Measurements from ENCODE around the gene DNAJC2.

Gene DNAJC2

DNA sequence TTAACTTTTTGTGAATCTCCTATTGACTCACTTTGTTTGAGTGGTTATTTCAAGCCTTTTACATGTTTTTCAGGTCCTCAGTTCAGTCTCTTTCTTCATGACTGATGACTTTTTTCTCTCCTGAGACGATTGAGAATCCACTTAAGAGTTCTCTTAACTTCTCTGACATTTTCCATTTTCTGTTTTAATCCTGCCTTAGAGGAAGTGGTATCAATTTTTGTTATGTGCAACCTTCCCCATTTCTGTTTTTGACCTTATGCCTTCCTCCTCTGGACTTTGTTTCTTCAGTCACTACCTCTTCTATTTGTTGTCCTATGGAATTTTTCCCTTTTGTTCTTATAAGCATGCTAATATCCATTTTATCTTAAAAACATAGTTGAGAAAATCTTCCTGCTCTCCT lies 5.2 kb upstream of the DNAJC2 start:
- DNase-seq (ENCODE audit: low spot score), result no peak
- TF ChIP-seq, protein P1, sequence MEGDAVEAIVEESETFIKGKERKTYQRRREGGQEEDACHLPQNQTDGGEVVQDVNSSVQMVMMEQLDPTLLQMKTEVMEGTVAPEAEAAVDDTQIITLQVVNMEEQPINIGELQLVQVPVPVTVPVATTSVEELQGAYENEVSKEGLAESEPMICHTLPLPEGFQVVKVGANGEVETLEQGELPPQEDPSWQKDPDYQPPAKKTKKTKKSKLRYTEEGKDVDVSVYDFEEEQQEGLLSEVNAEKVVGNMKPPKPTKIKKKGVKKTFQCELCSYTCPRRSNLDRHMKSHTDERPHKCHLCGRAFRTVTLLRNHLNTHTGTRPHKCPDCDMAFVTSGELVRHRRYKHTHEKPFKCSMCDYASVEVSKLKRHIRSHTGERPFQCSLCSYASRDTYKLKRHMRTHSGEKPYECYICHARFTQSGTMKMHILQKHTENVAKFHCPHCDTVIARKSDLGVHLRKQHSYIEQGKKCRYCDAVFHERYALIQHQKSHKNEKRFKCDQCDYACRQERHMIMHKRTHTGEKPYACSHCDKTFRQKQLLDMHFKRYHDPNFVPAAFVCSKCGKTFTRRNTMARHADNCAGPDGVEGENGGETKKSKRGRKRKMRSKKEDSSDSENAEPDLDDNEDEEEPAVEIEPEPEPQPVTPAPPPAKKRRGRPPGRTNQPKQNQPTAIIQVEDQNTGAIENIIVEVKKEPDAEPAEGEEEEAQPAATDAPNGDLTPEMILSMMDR (conservative IDR thresholded peaks at IDR 0.05; ENCODE audit: low read depth), result no peak
- CTCF ChIA-PET, result no interaction called here
- POLR2A ChIA-PET (ENCODE audit: low non-redundant PET), result no interaction called here
- H3K27ac ChIP-seq, result no peak overlapping the region

DNA sequence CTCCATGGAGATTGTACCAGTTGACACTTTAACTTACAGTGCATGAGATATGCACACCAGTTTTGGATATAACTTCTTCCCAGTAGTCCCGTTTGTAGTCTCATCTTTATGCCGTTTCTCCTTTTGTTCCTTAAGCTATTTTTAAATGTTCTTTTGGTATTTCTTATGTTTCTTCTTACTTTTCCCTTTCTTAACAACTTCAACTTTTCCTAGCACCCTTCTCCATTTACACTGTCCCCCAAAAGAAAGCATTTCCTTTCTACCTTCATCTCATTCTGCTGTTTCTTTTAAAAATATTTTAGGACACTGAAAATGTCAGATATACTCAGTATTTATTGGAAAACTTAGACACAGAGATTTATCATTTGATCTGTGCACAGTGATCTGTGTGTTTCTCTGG lies 4.4 kb upstream of the DNAJC2 start:
- POLR2A ChIA-PET (ENCODE audit: low non-redundant PET), result no interaction called here
- DNase-seq (ENCODE audit: low spot score), result no peak
- no peak overlapping the region for H3K27ac ChIP-seq
- CTCF ChIA-PET, result no interaction called here
- TF ChIP-seq, protein P1 (conservative IDR thresholded peaks at IDR 0.05; ENCODE audit: low read depth), result no peak

GRCh38 chr7:103348452-103348851 lies 3.9 kb upstream of the DNAJC2 start:
- POLR2A ChIA-PET (ENCODE audit: low non-redundant PET), result no interaction called here

GRCh38 chr7:103347507-103348267 lies 3.1 kb upstream of the DNAJC2 start, which contains the start of gene PSMC2:
Gene PSMC2 (plus strand): TSS chr7:103347643. CDS start chr7:103347712, 69 bp downstream.
- TF ChIP-seq, protein P1 (conservative IDR thresholded peaks at IDR 0.05; ENCODE audit: low read depth), result no peak
- POLR2A ChIA-PET (ENCODE audit: low non-redundant PET), result no interaction called here
- peak; percentile 81 for DNase-seq (ENCODE audit: low spot score)
- H3K27ac ChIP-seq, result peak within 1 kb of the TSS; percentile 92
- CTCF ChIA-PET, result no interaction called here

More at GRCh38 chr7:103348452-103348851, 3.9 kb upstream of the DNAJC2 start:
- no peak overlapping the region for H3K27ac ChIP-seq
- CTCF ChIA-PET, result no interaction called here
- TF ChIP-seq, protein P1 (conservative IDR thresholded peaks at IDR 0.05; ENCODE audit: low read depth), result no peak
- no peak for DNase-seq (ENCODE audit: low spot score)

GRCh38 chr7:103346396-103346795 lies 1.8 kb upstream of the DNAJC2 start:
- CTCF ChIA-PET, result no interaction called here
- no peak overlapping the region for H3K27ac ChIP-seq
- POLR2A ChIA-PET (ENCODE audit: low non-redundant PET), result no interaction called here
- TF ChIP-seq, protein P1 (conservative IDR thresholded peaks at IDR 0.05; ENCODE audit: low read depth), result no peak
- DNase-seq (ENCODE audit: low spot score), result no peak

- peak overlapping the region; percentile 82 for H3K27ac ChIP-seq
- ChIA-PET POLR2A (ENCODE audit: low non-redundant PET) (no interaction called here), CTCF (interaction anchor here (0.6 to 1.5 kb wide), 3 partner anchors 22 to 46 kb away, joined by 3 to 6 read pairs (median 3); no protein-coding TSS in a partner anchor)
- peak; percentile 30 for DNase-seq (ENCODE audit: low spot score)
- TF ChIP-seq, protein P1 (conservative IDR thresholded peaks at IDR 0.05; ENCODE audit: low read depth), result no peak
These were observed 662 bp downstream of the DNAJC2 start for GRCh38 chr7:103343758-103344452.
